AG08395 (cell line): Measurements from ENCODE around the gene SORCS2.

Source experiments
- DNase-seq: peaks from one replicate; pipeline ENCODE4 v3.0.0; 2012; ENCODE audit warnings: mixed read lengths, low spot score

The SORCS2 gene

GRCh38 chr4:7692451-7693236 lies 500.3 kb downstream of the SORCS2 start:
- DNase-seq: no peak

- DNase-seq: no peak
These were observed 500.9 kb downstream of the SORCS2 start for GRCh38 chr4:7693237-7693608.

- no peak for DNase-seq
These were observed 501.4 kb downstream of the SORCS2 start for GRCh38 chr4:7693711-7694110.

GRCh38 chr4:7694324-7694723 lies 502.0 kb downstream of the SORCS2 start:
- no peak for DNase-seq

GRCh38 chr4:7697343-7697742 lies 505.0 kb downstream of the SORCS2 start:
- no peak for DNase-seq

GRCh38 chr4:7697821-7698220 lies 505.5 kb downstream of the SORCS2 start:
- DNase-seq: no peak

GRCh38 chr4:7698584-7698983 lies 506.2 kb downstream of the SORCS2 start:
- peak; percentile 52 for DNase-seq

GRCh38 chr4:7699031-7699430 lies 506.7 kb downstream of the SORCS2 start:
- DNase-seq: peak; percentile 93

GRCh38 chr4:7699825-7700224 lies 507.5 kb downstream of the SORCS2 start:
- DNase-seq: no peak

GRCh38 chr4:7700665-7701064 lies 508.3 kb downstream of the SORCS2 start:
- DNase-seq: no peak

- DNase-seq: no peak
These were observed 509.7 kb downstream of the SORCS2 start for GRCh38 chr4:7701866-7702649.

GRCh38 chr4:7703688-7704087 lies 511.4 kb downstream of the SORCS2 start:
- DNase-seq: no peak

GRCh38 chr4:7704091-7704490 lies 511.8 kb downstream of the SORCS2 start:
- DNase-seq: no peak

- DNase-seq: no peak
These were observed 512.3 kb downstream of the SORCS2 start for GRCh38 chr4:7704625-7705024.

- DNase-seq: no peak
These were observed 512.7 kb downstream of the SORCS2 start for GRCh38 chr4:7705062-7705461.

GRCh38 chr4:7705593-7705992 lies 513.3 kb downstream of the SORCS2 start:
- no peak for DNase-seq

- no peak for DNase-seq
These were observed 515.9 kb downstream of the SORCS2 start for GRCh38 chr4:7708238-7708637.

- DNase-seq: no peak
These were observed 516.6 kb downstream of the SORCS2 start for GRCh38 chr4:7708981-7709380.

GRCh38 chr4:7709431-7709830 lies 517.1 kb downstream of the SORCS2 start:
- DNase-seq: no peak

GRCh38 chr4:7710126-7710525 lies 517.8 kb downstream of the SORCS2 start:
- no peak for DNase-seq

- no peak for DNase-seq
These were observed 518.4 kb downstream of the SORCS2 start for GRCh38 chr4:7710576-7711306.

- no peak for DNase-seq
These were observed 519.1 kb downstream of the SORCS2 start for GRCh38 chr4:7711307-7711963.
